IMR-90 (cell line): Measurements from ENCODE around the gene HSPA12A. TPM values are rescaled to one million over a fixed set of nuclear protein-coding genes. Genes with fewer than 3 reads are reported as not detected.

Experiments used
- ATAC-seq: fragments of 200-7000 bp; cut with Tn5 transposase; 2 replicates; pipeline ENCODE4 v1.9.1; 2020; ENCODE audit warnings: low read depth, mild to moderate bottlenecking, moderate library complexity
- BruUV-seq: library from RNA; stranded (reverse); fragments of 400-500 nt; replicated peaks from 2 replicates; lab custom pipeline; 2021; lab: Mats Ljungman, UMichigan
- CTCF ChIA-PET: fragments of 300-600 bp; formaldehyde crosslinking; extraction: SDS; loops from one replicate; lab custom pipeline; 2021; ENCODE audit warnings: antibody characterized with exemption; lab: Yijun Ruan, JAX
- POLR2A ChIA-PET: fragments of 300-600 bp; sonication (Branson Sonifier 250); formaldehyde crosslinking; loops from one replicate; lab custom pipeline; 2022; ENCODE audit warnings: antibody characterized with exemption; ENCODE audit not compliant: unreplicated experiment; lab: Charles Lee
- DNase-seq: peaks from one replicate; pipeline ENCODE4 v3.0.0; 2013
- H2AFZ ChIP-seq: replicated peaks from 2 replicates; pipeline ENCODE3; 2013; ENCODE audit warnings: low read length, mild to moderate bottlenecking; ENCODE audit not compliant: poor library complexity
- H2AK5ac ChIP-seq: 2 replicates; pipeline ENCODE4 v1.6.1; 2013; ENCODE audit warnings: low read depth, low read length, inconsistent platforms
- H2AK9ac ChIP-seq: replicated peaks from 2 replicates; pipeline ENCODE3; 2013; ENCODE audit warnings: mild to moderate bottlenecking, low read depth, low read length, moderate library complexity; ENCODE audit not compliant: poor library complexity
- H2BK120ac ChIP-seq: 2 replicates; pipeline ENCODE4 v1.6.1; 2013; ENCODE audit warnings: low read depth, low read length, inconsistent platforms
- H2BK15ac ChIP-seq: 3 replicates; pipeline ENCODE4 v1.6.1; 2013; ENCODE audit warnings: low read depth, low read length, inconsistent platforms
- H2BK20ac ChIP-seq: 2 replicates; pipeline ENCODE4 v1.6.1; 2013; ENCODE audit warnings: low read depth, mild to moderate bottlenecking, inconsistent platforms, low read length, moderate library complexity
- H2BK5ac ChIP-seq: 2 replicates; pipeline ENCODE4 v1.6.1; 2013; ENCODE audit warnings: mild to moderate bottlenecking, low read depth, low read length, inconsistent platforms; ENCODE audit not compliant: poor library complexity, severe bottlenecking
- H3K14ac ChIP-seq: replicated peaks from 2 replicates; pipeline ENCODE4 v1.6.1; 2013; ENCODE audit warnings: low read depth, low read length, inconsistent platforms
- H3K18ac ChIP-seq: 2 replicates; pipeline ENCODE4 v1.6.1; 2013; ENCODE audit warnings: low read depth, low read length, control low read depth
- H3K23ac ChIP-seq: 2 replicates; pipeline ENCODE4 v1.6.1; 2013; ENCODE audit warnings: low read depth, low read length, inconsistent platforms
- H3K27ac ChIP-seq: 2 replicates; pipeline ENCODE4 v1.5.1; 2013; ENCODE audit warnings: mild to moderate bottlenecking, control low read depth, low read length; ENCODE audit not compliant: insufficient read depth
- H3K27me3 ChIP-seq: 2 replicates; pipeline ENCODE4 v1.6.1; 2013; ENCODE audit warnings: low read length; ENCODE audit not compliant: control insufficient read depth, insufficient read depth
- H3K36me3 ChIP-seq: 2 replicates; pipeline ENCODE4 v1.6.1; 2013; ENCODE audit warnings: low read length, mixed read lengths; ENCODE audit not compliant: control insufficient read depth, insufficient read depth
- H3K4ac ChIP-seq: 2 replicates; pipeline ENCODE4 v1.6.1; 2013; ENCODE audit warnings: low read depth, low read length, inconsistent platforms
- H3K4me1 ChIP-seq: 2 replicates; pipeline ENCODE4 v1.6.1; 2013; ENCODE audit warnings: low read length, mixed read lengths; ENCODE audit not compliant: control insufficient read depth, insufficient read depth
- H3K4me2 ChIP-seq: 2 replicates; pipeline ENCODE4 v1.6.1; 2013; ENCODE audit warnings: low read depth, mild to moderate bottlenecking, control low read depth, low read length, moderate library complexity
- H3K4me3 ChIP-seq: 2 replicates; pipeline ENCODE4 v1.5.1; 2013; ENCODE audit warnings: low read depth, mild to moderate bottlenecking, control low read depth, low read length, moderate library complexity; ENCODE audit not compliant: insufficient read depth
- H3K56ac ChIP-seq: 2 replicates; pipeline ENCODE4 v1.6.1; 2013; ENCODE audit warnings: low read length, inconsistent platforms; ENCODE audit not compliant: insufficient read depth; ENCODE audit errors: extremely low read depth
- H3K79me1 ChIP-seq, 2 experiments: 2 replicates each; pipeline ENCODE4 v1.6.1; 2013; ENCODE audit warnings: low read length in 2 of 2, inconsistent platforms in 1 of 2, low read depth in 1 of 2
- H3K9ac ChIP-seq: 2 replicates; pipeline ENCODE4 v1.6.1; 2013; ENCODE audit warnings: low read depth, low read length, control low read depth
- H3K9me1 ChIP-seq: 2 replicates; pipeline ENCODE4 v1.6.1; 2013; ENCODE audit warnings: low read length, inconsistent platforms; ENCODE audit not compliant: insufficient read depth
- H3K9me3 ChIP-seq: 2 replicates; pipeline ENCODE4 v1.6.1; 2013; ENCODE audit warnings: low read length; ENCODE audit not compliant: control insufficient read depth, insufficient read depth
- H4K20me1 ChIP-seq: 2 replicates; pipeline ENCODE4 v1.6.1; 2013; ENCODE audit warnings: low read length, inconsistent platforms; ENCODE audit not compliant: insufficient read depth
- H4K5ac ChIP-seq: 2 replicates; pipeline ENCODE4 v1.6.1; 2013; ENCODE audit warnings: mild to moderate bottlenecking, low read depth, low read length, control low read depth
- H4K8ac ChIP-seq, 2 experiments: 2 replicates each; pipeline ENCODE4 v1.6.1; 2013; ENCODE audit warnings: low read depth in 2 of 2, low read length in 2 of 2, control low read depth in 1 of 2, inconsistent platforms in 1 of 2
- H4K91ac ChIP-seq: 2 replicates; pipeline ENCODE4 v1.6.1; 2013; ENCODE audit warnings: low read depth, low read length, inconsistent platforms; ENCODE audit not compliant: insufficient read depth
- BHLHE40 ChIP-seq: fragments of 150-350 bp; IDR thresholded peaks from 2 replicates; pipeline ENCODE4 v1.6.1; 2016; ENCODE audit warnings: mild to moderate bottlenecking, low read depth, low read length
- CEBPB ChIP-seq: IDR thresholded peaks from 2 replicates; pipeline ENCODE4 v1.6.1; 2012; ENCODE audit warnings: low read depth, low read length, improper control_type of control experiment
- CHD1 ChIP-seq: IDR thresholded peaks from 2 replicates; pipeline ENCODE4 v1.6.1; 2012; ENCODE audit warnings: low read depth, low read length, improper control_type of control experiment
- FOS ChIP-seq: fragments of 150-350 bp; IDR thresholded peaks from 2 replicates; pipeline ENCODE4 v1.6.1; 2016; ENCODE audit warnings: low read depth, low read length
- MAFK ChIP-seq: IDR thresholded peaks from 2 replicates; pipeline ENCODE4 v1.6.1; 2012; ENCODE audit warnings: low read depth, low read length, improper control_type of control experiment
- MAZ ChIP-seq: IDR thresholded peaks from 2 replicates; pipeline ENCODE4 v1.6.1; 2012; ENCODE audit warnings: low read depth, mild to moderate bottlenecking, low read length, improper control_type of control experiment, moderate library complexity, borderline replicate concordance
- MXI1 ChIP-seq: IDR thresholded peaks from 2 replicates; pipeline ENCODE4 v1.6.1; 2012; ENCODE audit warnings: low read depth, mild to moderate bottlenecking, low read length, moderate library complexity, borderline replicate concordance
- NFE2L2 ChIP-seq: fragments of 150-350 bp; IDR thresholded peaks from 2 replicates; pipeline ENCODE4 v1.6.1; 2016; ENCODE audit warnings: low read depth, mild to moderate bottlenecking, low read length
- POLR2A ChIP-seq: IDR thresholded peaks from 2 replicates; pipeline ENCODE4 v1.6.1; 2012; ENCODE audit warnings: mild to moderate bottlenecking, low read depth, low read length
- RAD21 ChIP-seq: IDR thresholded peaks from 2 replicates; pipeline ENCODE4 v1.6.1; 2012; ENCODE audit warnings: low read length, improper control_type of control experiment
- RCOR1 ChIP-seq: IDR thresholded peaks from 2 replicates; pipeline ENCODE4 v1.6.1; 2012; ENCODE audit warnings: mild to moderate bottlenecking, low read length, improper control_type of control experiment; ENCODE audit not compliant: insufficient replicate concordance
- RFX5 ChIP-seq: IDR thresholded peaks from 2 replicates; pipeline ENCODE4 v1.8.0; 2012; ENCODE audit warnings: low read depth, mild to moderate bottlenecking, low read length, moderate library complexity
- SMC3 ChIP-seq: fragments of 150-350 bp; IDR thresholded peaks from 2 replicates; pipeline ENCODE4 v1.6.1; 2016; ENCODE audit warnings: low read depth, mild to moderate bottlenecking, antibody characterized with exemption, low read length, moderate library complexity
- WGBS, 2 experiments: methylation state at CpG; one replicate each; pipeline versions ENCODE4 v1.1.5 to v1.1.7; 2013; ENCODE audit warnings: missing lambda C conversion rate in 2 of 2; ENCODE audit not compliant: insufficient read length in 1 of 2; ENCODE audit errors: extremely low coverage in 2 of 2; 5-methylcytosine and 5-hydroxymethylcytosine counted together
- dilution Hi-C: fragments of 300-500 bp; cut with HindIII; formaldehyde crosslinking; loops from one replicate; pipeline ENCODE4 v1.14.3; 2018; ENCODE audit warnings: low sequenced_read_pairs; ENCODE audit not compliant: unreplicated experiment
- in situ Hi-C: fragments of 300-500 bp; cut with MboI; formaldehyde crosslinking; loops from 3 replicates; pipeline ENCODE4 v1.14.3; 2019; ENCODE audit warnings: low sequenced_read_pairs, inconsistent platforms, mixed read lengths
- intact Hi-C: fragments of 100-400 bp; cut with micrococcal nuclease; formaldehyde crosslinking; loops from 2 replicates; pipeline ENCODE4 v1.10.0; 2022
- polyA plus RNA-seq, 3 experiments: library from polyadenylated mRNA; depleted of rRNA; stranded (reverse); fragments of >200 nt; gene quantifications; 2 replicates each; pipeline ENCODE4 v1.2.3, GENCODE V29; 2012; ENCODE audit warnings: low replicate concordance in 1 of 3
- total RNA-seq: library from RNA; depleted of rRNA; stranded (reverse); fragments of >200 nt; gene quantifications from 2 replicates; pipeline ENCODE4 v1.2.3, GENCODE V29; 2012
- TF ChIP-seq, protein P1 (sequence below): fragments of 150-350 bp; IDR thresholded peaks from 2 replicates; pipeline ENCODE4 v1.6.1; 2017; ENCODE audit warnings: mild to moderate bottlenecking, antibody characterized with exemption, low read length, low read depth
- TF ChIP-seq, protein P2 (sequence below): fragments of 150-350 bp; IDR thresholded peaks from 2 replicates; pipeline ENCODE4 v1.6.1; 2016; ENCODE audit warnings: low read depth, mild to moderate bottlenecking, low read length, moderate library complexity, borderline replicate concordance
- TF ChIP-seq, protein P3 (sequence below): conservative IDR thresholded peaks from 2 replicates; pipeline ENCODE4 v1.5.1; 2012; ENCODE audit warnings: mild to moderate bottlenecking, low read depth, low read length, improper control_type of control experiment

HSPA12A gene
- total and polyA plus RNA-seq, 2 of the 4 experiments (the other 2 are of a cell fraction), result 16.1 to 16.7 TPM

DNA sequence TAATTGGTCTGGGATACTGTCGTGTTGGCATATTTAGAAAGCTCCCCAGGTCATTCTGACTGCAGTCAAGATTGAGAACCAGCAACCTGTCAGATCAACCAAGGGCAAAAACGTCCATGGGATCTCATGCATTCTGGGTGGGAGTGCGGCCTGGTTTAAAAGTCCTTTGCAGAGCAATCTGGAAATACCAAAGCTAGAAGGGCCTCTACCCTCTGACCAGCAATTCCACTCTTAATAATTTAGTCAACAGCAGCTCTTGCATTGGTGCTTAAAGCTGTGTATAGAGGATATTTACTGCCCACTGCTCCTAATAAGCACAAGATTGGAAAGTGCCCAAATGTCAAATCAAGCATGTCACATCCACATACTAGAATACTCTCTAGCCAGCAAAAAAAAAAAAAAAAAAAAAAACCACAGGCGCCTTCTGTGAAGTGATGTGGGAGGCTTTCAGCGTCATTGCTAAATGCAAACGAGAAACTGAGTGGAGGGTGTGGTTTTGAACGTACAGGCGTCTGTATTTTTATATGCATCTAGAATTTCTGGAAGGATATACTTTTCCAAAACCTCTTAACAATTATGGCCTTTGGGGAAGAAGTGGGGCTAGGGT lies 44.8 kb upstream of the HSPA12A start:
- Histone ChIP-seq H2BK120ac (no peak overlapping the region), H2BK15ac (no peak overlapping the region), H4K5ac (no peak overlapping the region), H3K4me1 (no peaks in the 10 kb centered on the region), H3K9ac (no peak overlapping the region), H2AK5ac (no peak overlapping the region), H3K27ac (no peak overlapping the region), H3K14ac (no peak overlapping the region), H2BK20ac (no peak overlapping the region), H3K56ac (no peak overlapping the region), H4K8ac (no peak overlapping the region), H3K27me3 (peaks cover 3% of the 10 kb centered on the region; the same call in 1 of the 2 replicates), H3K9me1 (no peaks in the 10 kb centered on the region), H3K79me1 (no peaks in the 10 kb centered on the region), H3K36me3 (no peaks in the 10 kb centered on the region), H2AFZ (no peak overlapping the region), H3K4ac (no peak overlapping the region), H3K9me3 (no peaks in the 10 kb centered on the region), H2BK5ac (no peak overlapping the region), H3K4me3 (no peak overlapping the region), H3K18ac (no peak overlapping the region), H3K4me2 (no peak overlapping the region), H4K20me1 (no peaks in the 10 kb centered on the region), H4K91ac (no peak overlapping the region), H2AK9ac (peak overlapping the region; percentile 33), H3K23ac (no peak overlapping the region)
- WGBS, 2 experiments, result no CpG with 5 or more reads among the region's 8 CpGs
- ChIA-PET CTCF (interaction anchor here (0.7 to 3.6 kb wide), 16 partner anchors 7 to 528 kb away, joined by 3 to 39 read pairs (median 4); no protein-coding TSS in a partner anchor), POLR2A (no interaction called here)
- intact Hi-C loops (loop anchor here (5.0 kb wide), 1 partner anchor 265 kb away; no protein-coding TSS in a partner anchor), dilution Hi-C loops (loop anchor here (25.0 kb wide), 1 partner anchor 100 kb away; no protein-coding TSS in a partner anchor), in situ Hi-C loops (no loop called here)
- ATAC-seq (no peak), DNase-seq (no peak)
- TF ChIP-seq, protein P1, sequence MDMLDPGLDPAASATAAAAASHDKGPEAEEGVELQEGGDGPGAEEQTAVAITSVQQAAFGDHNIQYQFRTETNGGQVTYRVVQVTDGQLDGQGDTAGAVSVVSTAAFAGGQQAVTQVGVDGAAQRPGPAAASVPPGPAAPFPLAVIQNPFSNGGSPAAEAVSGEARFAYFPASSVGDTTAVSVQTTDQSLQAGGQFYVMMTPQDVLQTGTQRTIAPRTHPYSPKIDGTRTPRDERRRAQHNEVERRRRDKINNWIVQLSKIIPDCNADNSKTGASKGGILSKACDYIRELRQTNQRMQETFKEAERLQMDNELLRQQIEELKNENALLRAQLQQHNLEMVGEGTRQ, result no peak
- TF ChIP-seq SMC3 (no peak), NFE2L2 (no peak), RFX5 (no peak), CHD1 (no peak), RCOR1 (no peak), CEBPB (no peak), MXI1 (no peak), FOS (no peak), MAZ (no peak), POLR2A (no peak), BHLHE40 (no peak), MAFK (no peak), RAD21 (no peak)
- TF ChIP-seq, protein P2, sequence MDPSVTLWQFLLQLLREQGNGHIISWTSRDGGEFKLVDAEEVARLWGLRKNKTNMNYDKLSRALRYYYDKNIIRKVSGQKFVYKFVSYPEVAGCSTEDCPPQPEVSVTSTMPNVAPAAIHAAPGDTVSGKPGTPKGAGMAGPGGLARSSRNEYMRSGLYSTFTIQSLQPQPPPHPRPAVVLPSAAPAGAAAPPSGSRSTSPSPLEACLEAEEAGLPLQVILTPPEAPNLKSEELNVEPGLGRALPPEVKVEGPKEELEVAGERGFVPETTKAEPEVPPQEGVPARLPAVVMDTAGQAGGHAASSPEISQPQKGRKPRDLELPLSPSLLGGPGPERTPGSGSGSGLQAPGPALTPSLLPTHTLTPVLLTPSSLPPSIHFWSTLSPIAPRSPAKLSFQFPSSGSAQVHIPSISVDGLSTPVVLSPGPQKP, result no peak
- TF ChIP-seq, protein P3, sequence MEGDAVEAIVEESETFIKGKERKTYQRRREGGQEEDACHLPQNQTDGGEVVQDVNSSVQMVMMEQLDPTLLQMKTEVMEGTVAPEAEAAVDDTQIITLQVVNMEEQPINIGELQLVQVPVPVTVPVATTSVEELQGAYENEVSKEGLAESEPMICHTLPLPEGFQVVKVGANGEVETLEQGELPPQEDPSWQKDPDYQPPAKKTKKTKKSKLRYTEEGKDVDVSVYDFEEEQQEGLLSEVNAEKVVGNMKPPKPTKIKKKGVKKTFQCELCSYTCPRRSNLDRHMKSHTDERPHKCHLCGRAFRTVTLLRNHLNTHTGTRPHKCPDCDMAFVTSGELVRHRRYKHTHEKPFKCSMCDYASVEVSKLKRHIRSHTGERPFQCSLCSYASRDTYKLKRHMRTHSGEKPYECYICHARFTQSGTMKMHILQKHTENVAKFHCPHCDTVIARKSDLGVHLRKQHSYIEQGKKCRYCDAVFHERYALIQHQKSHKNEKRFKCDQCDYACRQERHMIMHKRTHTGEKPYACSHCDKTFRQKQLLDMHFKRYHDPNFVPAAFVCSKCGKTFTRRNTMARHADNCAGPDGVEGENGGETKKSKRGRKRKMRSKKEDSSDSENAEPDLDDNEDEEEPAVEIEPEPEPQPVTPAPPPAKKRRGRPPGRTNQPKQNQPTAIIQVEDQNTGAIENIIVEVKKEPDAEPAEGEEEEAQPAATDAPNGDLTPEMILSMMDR, result no peak
- BruUV-seq, result no TSS peak
